ENCODE results near the gene TM9SF4. TPM values are rescaled to one million over a fixed set of nuclear protein-coding genes. Genes with fewer than 3 reads are reported as not detected.
"Not testable (repeated sequence)": the region's sequence is repeated elsewhere in the genome, so short reads cannot be mapped to it uniquely, and the experiment has no call there.

The TM9SF4 gene
- total RNA-seq, 2 donors from 2014 or later: 33.4 TPM

- Histone ChIP-seq H3K36me3 (peaks cover 19% of the 10 kb centered on the region), H3K27me3 (replicated peaks; ENCODE audit: insufficient read depth) (no peaks in the 10 kb centered on the region), H3K27ac (no peak overlapping the region), H3K9me3 (no peaks in the 10 kb centered on the region), H3K4me3 (no peak overlapping the region), H3K4me1 (ENCODE audit: control insufficient read depth in 1 of 2, low read depth in 2 of 2) (peaks cover 5 to 8% of the 10 kb centered on the region in 2 donors)
- no peak for TF ChIP-seq CTCF (IDR thresholded peaks at IDR 0.05)
- DNase-seq (ENCODE audit: low spot score): no peak
- ATAC-seq (ENCODE audit: insufficient number of reproducible peaks, low FRiP score, low read depth): no peak
Observed at GRCh38 chr20:32193996-32194395, 84.5 kb downstream of the TM9SF4 start.

GRCh38 chr20:32195581-32195980 is 86.1 kb downstream of the TM9SF4 start:
- Histone ChIP-seq H3K9me3 (no peaks in the 10 kb centered on the region), H3K27ac (no peak overlapping the region), H3K4me3 (no peak overlapping the region), H3K4me1 (ENCODE audit: control insufficient read depth in 1 of 2, low read depth in 2 of 2) (no peaks in the 10 kb centered on the region), H3K27me3 (replicated peaks; ENCODE audit: insufficient read depth) (no peaks in the 10 kb centered on the region), H3K36me3 (peaks cover 19% of the 10 kb centered on the region)
- DNase-seq (ENCODE audit: low spot score) (no peak), ATAC-seq (ENCODE audit: insufficient number of reproducible peaks, low FRiP score, low read depth) (no peak)
- no peak for TF ChIP-seq CTCF (IDR thresholded peaks at IDR 0.05)

GRCh38 chr20:32196613-32197012 is 87.1 kb downstream of the TM9SF4 start:
- H3K27ac ChIP-seq; H3K27me3 ChIP-seq (replicated peaks; ENCODE audit: insufficient read depth); H3K4me3 ChIP-seq; DNase-seq (ENCODE audit: low spot score); ATAC-seq (ENCODE audit: insufficient number of reproducible peaks, low FRiP score, low read depth); H3K4me1 ChIP-seq (ENCODE audit: control insufficient read depth in 1 of 2, low read depth in 2 of 2); H3K9me3 ChIP-seq: not testable (repeated sequence)
- H3K36me3 ChIP-seq: peaks cover 23% of the 10 kb centered on the region

GRCh38 chr20:32197136-32197535 is 87.6 kb downstream of the TM9SF4 start:
- DNase-seq (ENCODE audit: low spot score); ATAC-seq (ENCODE audit: insufficient number of reproducible peaks, low FRiP score, low read depth); H3K4me1 ChIP-seq (ENCODE audit: control insufficient read depth in 1 of 2, low read depth in 2 of 2); H3K4me3 ChIP-seq; H3K27me3 ChIP-seq (replicated peaks; ENCODE audit: insufficient read depth); H3K9me3 ChIP-seq; H3K27ac ChIP-seq: not testable (repeated sequence)
- peaks cover 26% of the 10 kb centered on the region for H3K36me3 ChIP-seq

GRCh38 chr20:32199006-32199405 is 89.5 kb downstream of the TM9SF4 start:
- Histone ChIP-seq H3K27ac (no peak overlapping the region), H3K4me1 (ENCODE audit: control insufficient read depth in 1 of 2, low read depth in 2 of 2) (peaks cover 0 to 9% of the 10 kb centered on the region in 2 donors), H3K36me3 (peaks cover 26% of the 10 kb centered on the region), H3K27me3 (replicated peaks; ENCODE audit: insufficient read depth) (no peaks in the 10 kb centered on the region), H3K9me3 (no peaks in the 10 kb centered on the region), H3K4me3 (no peak overlapping the region)
- DNase-seq (ENCODE audit: low spot score): no peak
- no peak for TF ChIP-seq CTCF (IDR thresholded peaks at IDR 0.05)
- ATAC-seq (ENCODE audit: insufficient number of reproducible peaks, low FRiP score, low read depth): no peak

GRCh38 chr20:32201296-32201976 is 91.9 kb downstream of the TM9SF4 start:
- H3K4me1 ChIP-seq (ENCODE audit: control insufficient read depth in 1 of 2, low read depth in 2 of 2): peaks cover 18 to 33% of the 10 kb centered on the region in 2 donors
- H3K9me3 ChIP-seq: no peaks in the 10 kb centered on the region
- no peak for TF ChIP-seq CTCF (IDR thresholded peaks at IDR 0.05)
- no peak overlapping the region for H3K27ac ChIP-seq
- DNase-seq (ENCODE audit: low spot score) (no peak), ATAC-seq (ENCODE audit: insufficient number of reproducible peaks, low FRiP score, low read depth) (no peak)
- peaks cover 17% of the 10 kb centered on the region for H3K36me3 ChIP-seq
- H3K4me3 ChIP-seq: no peak overlapping the region
- no peaks in the 10 kb centered on the region for H3K27me3 ChIP-seq (replicated peaks; ENCODE audit: insufficient read depth)

Data from thoracic aorta (tissue), 2 donors.